Measurements from ENCODE around the gene EMID1.

Gene EMID1

GRCh38 chr22:29265305-29265704 is 59.6 kb downstream of the EMID1 start:
- H3K9me3 ChIP-seq (ENCODE audit: insufficient read depth, low read depth, low read length): no peaks in the 10 kb centered on the region
- TF ChIP-seq, protein P1, sequence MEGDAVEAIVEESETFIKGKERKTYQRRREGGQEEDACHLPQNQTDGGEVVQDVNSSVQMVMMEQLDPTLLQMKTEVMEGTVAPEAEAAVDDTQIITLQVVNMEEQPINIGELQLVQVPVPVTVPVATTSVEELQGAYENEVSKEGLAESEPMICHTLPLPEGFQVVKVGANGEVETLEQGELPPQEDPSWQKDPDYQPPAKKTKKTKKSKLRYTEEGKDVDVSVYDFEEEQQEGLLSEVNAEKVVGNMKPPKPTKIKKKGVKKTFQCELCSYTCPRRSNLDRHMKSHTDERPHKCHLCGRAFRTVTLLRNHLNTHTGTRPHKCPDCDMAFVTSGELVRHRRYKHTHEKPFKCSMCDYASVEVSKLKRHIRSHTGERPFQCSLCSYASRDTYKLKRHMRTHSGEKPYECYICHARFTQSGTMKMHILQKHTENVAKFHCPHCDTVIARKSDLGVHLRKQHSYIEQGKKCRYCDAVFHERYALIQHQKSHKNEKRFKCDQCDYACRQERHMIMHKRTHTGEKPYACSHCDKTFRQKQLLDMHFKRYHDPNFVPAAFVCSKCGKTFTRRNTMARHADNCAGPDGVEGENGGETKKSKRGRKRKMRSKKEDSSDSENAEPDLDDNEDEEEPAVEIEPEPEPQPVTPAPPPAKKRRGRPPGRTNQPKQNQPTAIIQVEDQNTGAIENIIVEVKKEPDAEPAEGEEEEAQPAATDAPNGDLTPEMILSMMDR (conservative IDR thresholded peaks at IDR 0.05; ENCODE audit: low read length): no peak
- TF ChIP-seq EZH2phosphoT487 (IDR thresholded peaks at IDR 0.05; ENCODE audit: borderline replicate concordance): no peak
- no peak overlapping the region for H3K4me3 ChIP-seq (ENCODE audit: low read length, poor library complexity, severe bottlenecking)
- H3K27me3 ChIP-seq (ENCODE audit: insufficient read depth, low read length, poor library complexity, severe bottlenecking): peaks cover 6% of the 10 kb centered on the region
- no peaks in the 10 kb centered on the region for H3K9me2 ChIP-seq (replicated peaks; ENCODE audit: low read depth, low read length)
- H4K20me1 ChIP-seq (ENCODE audit: insufficient read depth, low read length, poor library complexity, severe bottlenecking): peaks cover 25% of the 10 kb centered on the region
- H3K4me1 ChIP-seq (ENCODE audit: insufficient read depth, low read length, poor library complexity, severe bottlenecking): peaks cover 25% of the 10 kb centered on the region
- peaks cover 13% of the 10 kb centered on the region for H3K36me3 ChIP-seq (ENCODE audit: insufficient read depth, low read length)
- H3F3A ChIP-seq (ENCODE audit: low read depth): 0 out of 2 replicates have a peak, but pooled peaks cover 3% of the 10 kb centered on the region
- no peak overlapping the region for H3K9ac ChIP-seq (ENCODE audit: low read depth, low read length, poor library complexity, severe bottlenecking)
- H2AFZ ChIP-seq (ENCODE audit: low read length): no peak overlapping the region
- H3K4me2 ChIP-seq (ENCODE audit: low read depth, low read length, poor library complexity, severe bottlenecking): no peak overlapping the region
- peaks cover 52% of the 10 kb centered on the region for H3K79me2 ChIP-seq (ENCODE audit: insufficient read depth, low read length)

DNA sequence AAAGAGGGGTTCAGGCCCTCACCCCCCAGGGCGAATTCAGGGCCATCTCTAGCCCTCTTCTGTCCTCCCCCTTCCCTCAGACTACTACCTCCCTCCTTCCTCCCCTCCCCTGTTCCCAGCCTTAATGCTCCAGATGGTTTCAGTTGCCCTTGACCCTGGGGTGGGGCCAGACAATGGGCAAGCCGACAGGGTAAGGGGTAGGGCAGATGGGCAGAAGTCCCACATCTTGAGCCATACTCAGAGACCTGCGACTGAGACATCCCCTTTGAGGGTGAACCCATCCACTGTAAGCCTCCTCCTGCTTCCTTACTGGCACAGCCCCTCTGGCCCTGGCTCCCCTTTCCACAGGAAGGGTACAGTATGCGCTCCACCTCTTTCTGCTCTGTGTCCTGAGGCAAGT is 60.2 kb downstream of the EMID1 start:
- H3K9me3 ChIP-seq (ENCODE audit: insufficient read depth, low read depth, low read length): no peaks in the 10 kb centered on the region
- H4K20me1 ChIP-seq (ENCODE audit: insufficient read depth, low read length, poor library complexity, severe bottlenecking): peaks cover 31% of the 10 kb centered on the region
- TF ChIP-seq EZH2phosphoT487 (IDR thresholded peaks at IDR 0.05; ENCODE audit: borderline replicate concordance): no peak
- TF ChIP-seq, protein P1 (conservative IDR thresholded peaks at IDR 0.05; ENCODE audit: low read length): no peak
- peaks cover 58% of the 10 kb centered on the region for H3K79me2 ChIP-seq (ENCODE audit: insufficient read depth, low read length)
- peak overlapping the region; percentile 94 for H3K4me3 ChIP-seq (ENCODE audit: low read length, poor library complexity, severe bottlenecking)
- peak overlapping the region; percentile 100 for H3K4me2 ChIP-seq (ENCODE audit: low read depth, low read length, poor library complexity, severe bottlenecking)
- no peaks in the 10 kb centered on the region for H3K9me2 ChIP-seq (replicated peaks; ENCODE audit: low read depth, low read length)
- H2AFZ ChIP-seq (ENCODE audit: low read length): no peak overlapping the region
- H3K36me3 ChIP-seq (ENCODE audit: insufficient read depth, low read length): peaks cover 6% of the 10 kb centered on the region
- peak overlapping the region; percentile 99 for H3K9ac ChIP-seq (ENCODE audit: low read depth, low read length, poor library complexity, severe bottlenecking)
- 0 out of 2 replicates have a peak, but pooled peaks cover 3% of the 10 kb centered on the region for H3F3A ChIP-seq (ENCODE audit: low read depth)
- peaks cover 31% of the 10 kb centered on the region for H3K4me1 ChIP-seq (ENCODE audit: insufficient read depth, low read length, poor library complexity, severe bottlenecking)
- H3K27me3 ChIP-seq (ENCODE audit: insufficient read depth, low read length, poor library complexity, severe bottlenecking): peaks cover 6% of the 10 kb centered on the region

- peaks cover 39% of the 10 kb centered on the region for H3K4me1 ChIP-seq (ENCODE audit: insufficient read depth, low read length, poor library complexity, severe bottlenecking)
- no peak for TF ChIP-seq EZH2phosphoT487 (IDR thresholded peaks at IDR 0.05; ENCODE audit: borderline replicate concordance)
- TF ChIP-seq, protein P1 (conservative IDR thresholded peaks at IDR 0.05; ENCODE audit: low read length): no peak
- H3K9me3 ChIP-seq (ENCODE audit: insufficient read depth, low read depth, low read length): no peaks in the 10 kb centered on the region
- peaks cover 6% of the 10 kb centered on the region for H3K27me3 ChIP-seq (ENCODE audit: insufficient read depth, low read length, poor library complexity, severe bottlenecking)
- peaks cover 9% of the 10 kb centered on the region for H3K36me3 ChIP-seq (ENCODE audit: insufficient read depth, low read length)
- no peaks in the 10 kb centered on the region for H3K9me2 ChIP-seq (replicated peaks; ENCODE audit: low read depth, low read length)
- 0 out of 2 replicates have a peak, but pooled peaks cover 3% of the 10 kb centered on the region for H3F3A ChIP-seq (ENCODE audit: low read depth)
- H3K4me3 ChIP-seq (ENCODE audit: low read length, poor library complexity, severe bottlenecking): peak overlapping the region; percentile 94
- H3K4me2 ChIP-seq (ENCODE audit: low read depth, low read length, poor library complexity, severe bottlenecking): peak overlapping the region; percentile 100
- peak overlapping the region; percentile 99 for H3K9ac ChIP-seq (ENCODE audit: low read depth, low read length, poor library complexity, severe bottlenecking)
- H2AFZ ChIP-seq (ENCODE audit: low read length): peak overlapping the region; percentile 94
- peaks cover 67% of the 10 kb centered on the region for H3K79me2 ChIP-seq (ENCODE audit: insufficient read depth, low read length)
- peaks cover 40% of the 10 kb centered on the region for H4K20me1 ChIP-seq (ENCODE audit: insufficient read depth, low read length, poor library complexity, severe bottlenecking)
Observed at GRCh38 chr22:29266564-29267461, 61.1 kb downstream of the EMID1 start.

All from Loucy (cell line).